Mammary microvascular endothelial cell (primary cell): ENCODE measurements around the gene PHACTR2. TPM values are rescaled to one million over a fixed set of nuclear protein-coding genes. Genes with fewer than 3 reads are reported as not detected.

Experiments used
- total RNA-seq: library from RNA; depleted of rRNA; stranded (reverse); fragments of >200 nt; gene quantifications from 2 replicates; pipeline ENCODE4 v1.2.3, GENCODE V29; 2015

PHACTR2 gene
- 94.1 and 118 TPM in 2 replicates for total RNA-seq

DNA sequence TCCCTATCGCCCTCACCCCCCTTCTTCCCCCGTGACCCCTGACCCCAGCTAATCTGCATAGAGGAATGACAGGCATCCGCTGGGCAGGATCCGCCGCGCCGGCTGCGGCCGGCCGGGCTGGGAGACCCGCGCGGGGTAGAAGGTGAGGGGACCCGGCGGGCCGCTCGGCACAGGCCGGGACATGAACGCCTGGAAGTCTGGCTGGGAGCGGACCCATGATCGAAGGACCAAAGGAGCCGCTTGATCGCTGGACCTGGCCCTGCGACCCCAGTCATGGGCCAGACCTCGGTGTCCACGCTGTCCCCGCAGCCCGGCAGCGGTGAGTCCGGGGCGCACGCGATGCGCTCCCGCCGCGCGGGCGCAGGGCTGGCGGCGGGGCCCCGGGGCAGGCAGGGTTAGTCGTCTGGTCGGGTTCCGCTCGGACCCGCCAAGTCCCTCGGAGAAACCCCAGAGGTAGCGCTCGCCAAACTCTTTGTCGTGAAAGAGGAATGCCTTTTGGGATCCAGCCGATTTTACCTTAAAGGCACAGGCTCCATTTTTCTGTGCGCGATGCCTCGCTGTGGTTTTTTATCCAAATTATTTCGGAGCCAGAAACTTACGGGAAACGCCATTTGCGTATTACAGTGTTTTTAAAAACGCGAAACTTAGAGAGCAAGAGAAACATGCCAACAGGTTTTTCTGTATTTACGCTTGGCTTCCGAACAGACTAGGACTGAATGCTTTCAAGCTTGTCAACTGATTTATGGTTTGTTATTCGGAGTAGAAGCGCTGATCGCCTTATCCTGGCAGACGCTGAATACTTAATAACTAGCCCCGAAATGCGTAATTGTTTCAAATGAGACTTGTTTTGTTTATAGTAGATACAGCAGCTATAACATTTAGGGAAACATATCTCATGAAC, at the start of gene PHACTR2:
PHACTR2 (plus strand) TSS at position 75 of the 901 bp plus-strand sequence; CDS start at position 274, 199 bp downstream.

DNA sequence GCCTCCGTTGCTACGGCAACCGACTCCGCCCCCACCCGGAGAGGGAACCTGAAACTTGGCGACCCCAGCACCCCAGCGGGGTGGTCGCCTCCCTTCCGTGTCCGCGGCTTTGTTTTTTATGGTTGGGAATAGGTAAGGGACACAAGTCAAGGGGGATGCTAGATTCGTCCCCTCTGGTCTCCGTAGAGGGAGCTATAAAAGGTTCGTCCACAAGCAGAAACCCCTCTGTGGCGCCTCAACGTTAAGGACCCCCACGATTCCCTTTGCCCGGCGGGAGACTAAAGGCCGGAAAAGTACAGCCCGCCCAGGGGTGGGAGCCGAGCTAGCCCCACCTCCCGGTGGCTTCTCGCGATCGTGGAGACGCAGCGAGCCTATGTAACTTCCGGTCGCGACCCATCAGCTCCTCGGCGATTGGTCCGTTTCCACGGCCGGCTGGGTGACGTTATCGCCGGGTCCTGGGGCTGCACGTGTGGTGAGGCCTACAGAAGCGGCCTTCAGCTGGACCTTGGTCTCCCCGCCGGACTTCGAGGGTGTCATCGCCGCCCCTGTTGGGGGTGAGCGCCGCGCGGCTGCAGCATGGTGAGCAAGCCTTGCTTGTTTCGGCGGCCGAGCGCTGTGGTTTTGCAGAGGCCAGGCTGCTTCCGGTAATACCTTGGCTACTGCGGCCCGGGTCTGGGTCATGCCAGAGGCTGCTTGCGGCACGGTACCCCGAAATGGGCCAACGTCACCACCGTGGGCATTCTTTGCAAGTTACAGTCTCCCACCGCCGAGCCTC, 165.3 kb downstream of the PHACTR2 start, which contains the start of gene LTV1:
LTV1 (plus strand) TSS at position 437 of the 775 bp plus-strand sequence; CDS start at position 577, 140 bp downstream.

DNA sequence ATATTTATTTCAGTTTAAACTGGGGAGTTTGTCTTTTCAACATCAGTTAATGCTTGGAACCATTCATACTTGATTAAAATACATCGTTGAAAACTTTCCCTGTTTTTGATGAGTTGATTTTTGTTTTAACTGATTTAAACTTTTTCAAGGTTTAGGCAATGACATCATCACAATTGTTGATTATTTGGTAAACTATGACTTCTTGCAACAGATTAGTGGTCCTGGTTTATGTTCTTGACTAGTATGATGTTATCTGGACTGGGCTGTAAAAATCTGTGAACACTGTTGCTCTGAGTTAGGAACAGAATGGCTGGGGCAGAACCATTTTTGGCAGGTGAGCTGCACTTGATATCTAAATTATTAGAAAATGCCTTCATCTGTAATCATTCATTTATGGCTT, 186.5 kb downstream of the PHACTR2 start, which contains the start of gene ZC2HC1B:
ZC2HC1B (plus strand) TSS at position 241 of the 400 bp plus-strand sequence; CDS start at position 307, 66 bp downstream.

Other genes with a start within 250 kb of the PHACTR2 start
- 3.8 and 7.7 TPM in 2 replicates for gene ADAT2, start 227.3 kb upstream of the PHACTR2 start, total RNA-seq
- 15.6 and 16.2 TPM in 2 replicates for gene PEX3, start 227.2 kb upstream of the PHACTR2 start, total RNA-seq
- 84.9 and 87.6 TPM in 2 replicates for gene FUCA2, start 166.2 kb upstream of the PHACTR2 start, total RNA-seq
- gene LTV1, start 165.4 kb downstream of the PHACTR2 start, total RNA-seq: 20.2 and 21.5 TPM in 2 replicates
- not detected in 2 replicates for gene ZC2HC1B, start 186.5 kb downstream of the PHACTR2 start, total RNA-seq